Upper lobe of left lung (tissue), 6 donors: Measurements from ENCODE around the gene YPEL3. TPM values are rescaled to one million over a fixed set of nuclear protein-coding genes. Genes with fewer than 3 reads are reported as not detected.

Source experiments
- ATAC-seq, 2 donors: fragments of 200-7000 bp; cut with Tn5 transposase; one replicate each; pipeline ENCODE4 v1.9.1; 2022; ENCODE audit warnings: mild to moderate bottlenecking in 2 of 2, moderate library complexity in 2 of 2; ENCODE audit not compliant: low FRiP score in 2 of 2
- DNase-seq, 2 donors: peaks; one replicate each; pipeline ENCODE4 v3.0.0-alpha.2; 2019 to 2020
- H3K27ac ChIP-seq, 4 donors: fragments of 200-600 bp; sonication (generic); one replicate each; pipeline ENCODE4 v1.5.1; 2016 to 2019
- H3K27me3 ChIP-seq, 4 donors: fragments of 200-600 bp; sonication (generic); one replicate each; pipeline ENCODE4 v1.5.1; 2017 to 2019
- H3K36me3 ChIP-seq, 4 donors: fragments of 200-600 bp; sonication (generic); one replicate each; pipeline ENCODE4 v1.5.1; 2016 to 2019
- H3K4me1 ChIP-seq, 4 donors: fragments of 200-600 bp; sonication (generic); one replicate each; pipeline ENCODE4 v1.5.1; 2018 to 2019
- H3K4me3 ChIP-seq, 4 donors: fragments of 200-600 bp; sonication (generic); one replicate each; pipeline ENCODE4 v1.5.1; 2017 to 2019; ENCODE audit warnings: mild to moderate bottlenecking in 2 of 4, moderate library complexity in 1 of 4
- H3K9me3 ChIP-seq, 4 donors: fragments of 200-600 bp; sonication (generic); one replicate each; pipeline ENCODE4 v1.5.1; 2018 to 2019
- CTCF ChIP-seq, 6 experiments: fragments of 450-650 bp in 4 of 6; fragments of 200-600 bp in 2 of 6; sonication (generic) in 2 of 6; IDR thresholded peaks; one replicate each; pipeline ENCODE4 v1.5.1; 2016 to 2019; ENCODE audit warnings: antibody characterized with exemption in 6 of 6
- EP300 ChIP-seq, 4 donors: sonication (generic); formaldehyde crosslinking; IDR thresholded peaks; one replicate each; pipeline ENCODE4 v1.5.1; 2017; ENCODE audit warnings: antibody characterized with exemption in 4 of 4, control low read depth in 2 of 4
- POLR2A ChIP-seq, 4 donors: fragments of 450-650 bp; IDR thresholded peaks; one replicate each; pipeline ENCODE4 v1.5.1; 2016 to 2017; ENCODE audit warnings: antibody characterized with exemption in 4 of 4, mild to moderate bottlenecking in 2 of 4
- POLR2AphosphoS5 ChIP-seq, 2 donors: sonication (generic); formaldehyde crosslinking; IDR thresholded peaks; one replicate each; pipeline ENCODE4 v1.5.1; 2017; ENCODE audit warnings: antibody characterized with exemption in 2 of 2
- WGBS, 2 donors: methylation state at CpG; one replicate each; pipeline ENCODE4 v1.1.5; 2017 to 2018; 5-methylcytosine and 5-hydroxymethylcytosine counted together
- total RNA-seq, 6 donors: library from RNA; depleted of rRNA in 4 of 6; stranded (reverse); fragments of >200 nt in 4 of 6; gene quantifications; one replicate each; pipeline versions ENCODE4 v1.1.0 to v1.2.1, GENCODE V29; 2016 to 2021
- donor health status: DM: no; HTN: no; CAD: no; lungs with moderate emphysema.
- donor health status: DM: no; HTN: yes; CAD: no; lungs with severe emphysema.

Gene YPEL3
- total RNA-seq, 6 donors from 2014 or later = 81.5 to 228 (median 116) TPM

GRCh38 chr16:30143347-30143702 lies 47.3 kb upstream of the YPEL3 start:
- 64 to 68% methylated on average over 2 of the region's 2 CpGs for WGBS, 2 donors

GRCh38 chr16:30142672-30143346 lies 46.8 kb upstream of the YPEL3 start:
- Histone ChIP-seq H3K9me3 (no peaks in the 10 kb centered on the region), H3K27me3 (no peaks in the 10 kb centered on the region), H3K27ac (no peak overlapping the region), H3K36me3 (no peaks in the 10 kb centered on the region), H3K4me1 (peaks cover 0 to 11% (median 4%) of the 10 kb centered on the region in 4 donors), H3K4me3 (no peak overlapping the region)
- DNase-seq = no peak
- TF ChIP-seq POLR2A (IDR thresholded peaks at IDR 0.05) = no peak
- no peak for TF ChIP-seq EP300 (IDR thresholded peaks at IDR 0.05)
- TF ChIP-seq CTCF (IDR thresholded peaks at IDR 0.05) = no peak
- TF ChIP-seq POLR2AphosphoS5 (IDR thresholded peaks at IDR 0.05) = no peak
- ATAC-seq = no peak
- 85 to 91% methylated on average over 13 of the region's 13 CpGs for WGBS, 2 donors

More at GRCh38 chr16:30143347-30143702, 47.3 kb upstream of the YPEL3 start:
- no peak for ATAC-seq
- DNase-seq = no peak
- Histone ChIP-seq H3K9me3 (no peaks in the 10 kb centered on the region), H3K36me3 (no peaks in the 10 kb centered on the region), H3K27me3 (no peaks in the 10 kb centered on the region), H3K4me3 (no peak overlapping the region), H3K27ac (no peak overlapping the region), H3K4me1 (peaks cover 0 to 11% (median 4%) of the 10 kb centered on the region in 4 donors)
- no peak for TF ChIP-seq CTCF (IDR thresholded peaks at IDR 0.05)
- TF ChIP-seq POLR2A (IDR thresholded peaks at IDR 0.05) = no peak
- no peak for TF ChIP-seq EP300 (IDR thresholded peaks at IDR 0.05)
- TF ChIP-seq POLR2AphosphoS5 (IDR thresholded peaks at IDR 0.05) = no peak

- Histone ChIP-seq H3K36me3 (no peaks in the 10 kb centered on the region), H3K4me1 (peaks cover 0 to 12% (median 6%) of the 10 kb centered on the region in 4 donors), H3K27ac (no peak overlapping the region), H3K4me3 (no peak overlapping the region), H3K9me3 (no peaks in the 10 kb centered on the region), H3K27me3 (no peaks in the 10 kb centered on the region)
- DNase-seq (no peak), ATAC-seq (no peak)
- 93 to 100% methylated on average over 2 of the region's 2 CpGs for WGBS, 2 donors
- TF ChIP-seq CTCF (IDR thresholded peaks at IDR 0.05) (no peak), POLR2A (IDR thresholded peaks at IDR 0.05) (no peak), POLR2AphosphoS5 (IDR thresholded peaks at IDR 0.05) (no peak), EP300 (IDR thresholded peaks at IDR 0.05) (no peak)
These were observed 45.7 kb upstream of the YPEL3 start for GRCh38 chr16:30141750-30142149.

GRCh38 chr16:30139583-30140481 lies 43.8 kb upstream of the YPEL3 start:
- Histone ChIP-seq H3K4me1 (peaks cover 0 to 12% (median 6%) of the 10 kb centered on the region in 4 donors), H3K36me3 (no peaks in the 10 kb centered on the region), H3K27ac (no peak overlapping the region), H3K4me3 (no peak overlapping the region), H3K27me3 (no peaks in the 10 kb centered on the region), H3K9me3 (no peaks in the 10 kb centered on the region)
- DNase-seq (no peak), ATAC-seq (peak in 1 of 2 donors; percentile 34)
- TF ChIP-seq POLR2A (IDR thresholded peaks at IDR 0.05) (no peak), CTCF (IDR thresholded peaks at IDR 0.05) (no peak), POLR2AphosphoS5 (IDR thresholded peaks at IDR 0.05) (no peak), EP300 (IDR thresholded peaks at IDR 0.05) (no peak)
- WGBS, 2 donors = 63 to 64% methylated on average over 13 of the region's 13 CpGs
